GM18505 (cell line): ENCODE data around the gene FXN.
"Not testable (repeated sequence)": the region's sequence is repeated elsewhere in the genome, so short reads cannot be mapped to it uniquely, and the experiment has no call there.

Source experiments
- ATAC-seq: cut with Tn5 transposase; IDR thresholded peaks from one replicate; pipeline ENCODE4 v1.9.1; 2021; ENCODE audit not compliant: unreplicated experiment
- POLR2A ChIP-seq: IDR thresholded peaks from 4 replicates; pipeline ENCODE4 v1.6.1; 2011; ENCODE audit warnings: borderline replicate concordance; ENCODE audit not compliant: insufficient read depth, insufficient read length; ENCODE audit errors: extremely low read depth

Gene FXN

GRCh38 chr9:69086312-69086711, 50.8 kb downstream of the FXN start:
- no peak for ATAC-seq
- no peak for TF ChIP-seq POLR2A

- no peak for TF ChIP-seq POLR2A
- ATAC-seq, result no peak
These were observed 51.2 kb downstream of the FXN start for GRCh38 chr9:69086769-69087168.

DNA sequence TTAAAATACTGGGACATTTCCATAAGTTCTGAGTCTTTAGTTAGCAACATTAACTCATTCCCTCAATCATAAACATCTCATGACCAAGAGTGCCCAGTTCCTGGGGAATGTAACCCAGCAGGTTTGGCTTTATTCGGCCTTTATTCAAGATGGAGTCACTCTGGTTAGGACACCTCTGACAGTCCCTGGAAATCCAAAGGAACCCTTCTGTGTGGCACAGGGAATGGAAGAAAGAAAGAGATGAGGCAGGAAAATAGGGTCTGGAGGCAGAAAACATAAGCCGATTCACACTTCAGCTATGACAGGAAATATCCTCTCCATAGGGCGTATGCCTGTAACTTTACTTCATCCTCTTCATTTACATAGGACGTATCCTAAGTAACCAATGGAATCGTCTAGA, 53.5 kb downstream of the FXN start:
- ATAC-seq, result no peak
- no peak for TF ChIP-seq POLR2A

- TF ChIP-seq POLR2A, result no peak
- ATAC-seq, result no peak
These were observed 53.9 kb downstream of the FXN start for GRCh38 chr9:69089491-69089890.

GRCh38 chr9:69090140-69090750, 54.7 kb downstream of the FXN start:
- no peak for ATAC-seq
- no peak for TF ChIP-seq POLR2A

DNA sequence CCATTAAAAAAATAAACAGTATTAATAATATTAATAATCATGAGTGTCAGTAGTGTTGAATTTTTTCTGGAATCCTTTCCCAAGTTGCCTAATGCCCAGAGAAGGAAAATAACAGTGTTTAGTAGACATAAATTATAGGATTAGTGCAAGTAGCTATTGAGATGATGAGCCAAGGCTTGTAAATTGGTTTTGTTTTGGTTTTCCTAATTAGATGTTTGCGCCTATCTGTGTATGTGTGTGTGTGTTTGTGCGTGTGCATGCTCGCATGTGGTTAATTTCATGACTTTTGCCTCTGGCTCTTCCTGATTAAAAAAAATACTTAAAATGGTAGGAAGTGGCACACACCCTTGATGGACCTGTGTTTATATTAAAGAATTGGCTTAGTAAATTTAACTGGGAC, 55.4 kb downstream of the FXN start:
- ATAC-seq, result no peak
- TF ChIP-seq POLR2A, result no peak

- no peak for ATAC-seq
- TF ChIP-seq POLR2A, result no peak
These were observed 58.0 kb downstream of the FXN start for GRCh38 chr9:69093471-69094103.

- ATAC-seq, result not testable (repeated sequence)
These were observed 59.0 kb downstream of the FXN start for GRCh38 chr9:69094361-69095135.

- TF ChIP-seq POLR2A, result no peak
- ATAC-seq, result no peak
These were observed 61.5 kb downstream of the FXN start for GRCh38 chr9:69097064-69097463.

GRCh38 chr9:69097923-69098593, 62.5 kb downstream of the FXN start:
- TF ChIP-seq POLR2A, result no peak
- no peak for ATAC-seq

- not testable (repeated sequence) for ATAC-seq
These were observed 67.9 kb downstream of the FXN start for GRCh38 chr9:69103348-69103996.

- no peak for ATAC-seq
- no peak for TF ChIP-seq POLR2A
These were observed 69.4 kb downstream of the FXN start for GRCh38 chr9:69104830-69105527.

DNA sequence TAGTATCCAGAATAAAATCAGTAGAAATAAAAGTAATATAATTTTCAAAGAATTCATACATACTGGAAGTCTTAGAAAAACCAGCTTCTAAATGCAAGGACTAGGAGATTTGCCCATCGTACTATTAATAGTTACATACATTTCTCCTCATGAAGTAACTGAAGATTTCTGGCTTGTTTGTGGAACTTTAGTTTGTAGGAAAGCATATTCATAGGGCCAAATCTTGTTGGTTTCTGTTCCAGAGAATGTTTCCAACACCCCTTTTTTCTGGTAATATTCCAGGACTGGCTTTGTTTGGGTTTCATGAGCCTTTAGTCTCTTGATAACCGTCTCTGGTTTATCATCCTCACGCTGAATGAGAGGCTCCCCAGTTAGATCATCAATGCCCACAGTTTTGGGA, 72.2 kb downstream of the FXN start:
- no peak for TF ChIP-seq POLR2A

DNA sequence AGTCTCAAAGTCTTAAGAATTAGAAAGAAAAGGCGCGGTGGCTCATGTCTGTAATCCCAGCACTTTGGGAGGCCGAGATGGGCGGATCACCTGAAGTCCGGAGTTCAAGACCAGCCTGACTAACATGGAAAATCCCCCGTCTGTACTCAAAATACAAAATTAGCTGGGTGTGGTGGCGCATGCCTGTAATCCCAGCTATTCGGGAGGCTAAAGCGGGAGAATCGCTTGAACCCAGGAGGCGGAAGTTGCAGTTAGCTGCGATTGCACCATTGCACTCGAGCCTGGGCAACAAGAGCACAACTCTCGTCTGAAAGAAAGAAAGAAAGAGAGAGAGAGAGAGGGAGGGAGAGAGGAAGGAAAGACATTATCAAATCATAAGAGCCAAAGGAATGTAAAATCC, 73.2 kb downstream of the FXN start:
- not testable (repeated sequence) for ATAC-seq

More for the DNA sequence above, 72.2 kb downstream of the FXN start:
- no peak for ATAC-seq
